ENCODE data around the gene PTMS.
A peak's percentile ranks its signal among the peaks of the same experiment; 100 is the strongest.
"Not testable (repeated sequence)": the region's sequence is repeated elsewhere in the genome, so short reads cannot be mapped to it uniquely, and the experiment has no call there.

Gene PTMS, protein sequence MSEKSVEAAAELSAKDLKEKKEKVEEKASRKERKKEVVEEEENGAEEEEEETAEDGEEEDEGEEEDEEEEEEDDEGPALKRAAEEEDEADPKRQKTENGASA

DNA sequence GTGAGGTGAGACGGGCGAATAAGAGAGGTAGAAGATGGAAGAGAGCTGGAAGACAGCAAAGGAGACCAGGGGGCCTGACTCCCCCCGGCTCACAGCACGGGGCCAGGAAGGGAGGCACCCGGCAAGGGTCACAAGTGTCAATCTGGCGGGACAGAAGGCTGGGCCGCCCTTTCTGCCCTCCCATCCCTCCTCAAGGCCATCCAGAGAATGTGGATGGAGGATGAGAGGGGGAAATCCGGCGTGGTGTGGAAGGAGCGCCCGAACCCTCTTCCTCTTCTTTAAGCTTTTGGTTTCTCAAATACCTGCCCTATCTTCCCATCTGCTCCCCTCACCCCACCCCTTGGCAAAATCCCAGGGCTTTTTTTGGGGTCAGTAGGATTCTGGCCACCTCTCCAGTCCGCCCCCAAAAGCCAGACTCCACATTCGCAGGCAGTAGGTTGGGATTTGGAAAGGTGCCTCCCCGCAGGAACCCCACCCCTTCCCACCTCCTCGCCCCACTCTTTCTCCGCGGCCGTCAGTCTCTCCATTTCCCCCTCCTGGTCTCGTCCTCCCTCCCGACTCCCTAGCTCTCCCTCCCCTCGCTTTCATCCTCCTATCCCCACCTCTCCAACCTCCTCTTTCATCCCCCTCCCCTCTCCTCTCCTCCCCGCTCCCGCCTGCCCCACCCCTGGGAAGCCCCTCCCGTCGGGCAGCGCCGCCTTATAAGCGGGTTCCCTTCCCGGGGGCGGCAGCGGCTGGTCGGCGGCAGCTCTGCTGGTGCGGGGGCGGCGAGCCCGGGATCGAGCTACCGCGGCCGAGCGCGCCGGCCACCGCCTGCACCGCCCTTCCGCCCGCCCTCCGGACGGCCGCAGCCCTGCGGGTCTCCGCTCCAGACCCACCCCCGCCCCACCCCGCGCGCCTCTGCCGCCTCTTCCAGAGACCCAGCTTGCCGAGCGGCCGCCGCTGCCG is at the start of gene PTMS:
Gene PTMS (plus strand): TSS at position 730 of the 948 bp plus-strand sequence. CDS start 343 bp downstream, outside the sequence.
- DNase-seq (ENCODE audit: low read depth in 1 of 2, low spot score in 1 of 2), result no peak

DNA sequence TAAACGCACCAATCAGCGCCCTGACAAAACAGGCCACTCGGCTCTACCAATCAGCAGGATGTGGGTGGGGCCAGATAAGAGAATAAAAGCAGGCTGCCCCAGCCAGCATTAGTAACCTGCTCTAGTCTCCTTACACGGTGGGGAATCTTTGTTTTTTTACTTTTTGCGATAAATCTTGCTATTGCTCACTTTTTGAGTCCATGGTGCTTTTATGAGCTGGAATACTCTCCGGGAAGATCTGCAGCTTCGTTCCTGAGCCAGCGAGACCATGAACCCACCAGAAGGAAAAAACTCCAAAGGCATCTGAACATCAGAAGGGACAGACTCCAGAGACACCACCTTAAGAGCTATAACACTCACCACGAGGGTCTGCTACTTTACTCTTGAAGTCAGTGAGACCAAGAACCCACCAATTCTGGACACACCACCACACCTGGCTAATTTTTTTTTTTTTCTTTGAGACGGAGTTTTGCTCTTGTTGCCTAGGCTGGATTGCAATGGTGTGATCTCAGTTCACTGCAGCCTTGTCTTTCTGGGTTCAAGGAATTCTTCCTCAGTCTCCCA is 49.2 kb upstream of the PTMS start:
- DNase-seq (ENCODE audit: low read depth in 1 of 2, low spot score in 1 of 2), result no peak

DNA sequence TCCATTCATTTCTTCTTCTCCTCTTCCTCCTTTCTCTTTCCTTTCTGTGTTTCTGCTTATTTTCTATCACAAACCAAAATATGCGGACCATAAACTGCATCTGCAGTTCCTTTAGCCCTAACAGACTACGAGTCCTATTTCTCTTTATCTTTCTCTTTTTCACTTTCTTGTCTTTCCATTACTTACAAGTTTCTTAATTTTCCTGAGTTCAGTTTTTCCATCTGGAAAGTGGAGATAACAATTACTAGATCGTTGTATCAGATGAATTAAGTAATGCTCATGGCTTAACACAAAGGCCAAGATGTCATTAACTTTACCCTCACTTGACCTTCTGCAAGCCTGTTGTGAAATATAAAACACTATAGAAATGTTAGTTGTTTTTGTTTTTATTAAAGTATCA is 43.3 kb upstream of the PTMS start:
- no peak for DNase-seq (ENCODE audit: low read depth in 1 of 2, low spot score in 1 of 2)

DNA sequence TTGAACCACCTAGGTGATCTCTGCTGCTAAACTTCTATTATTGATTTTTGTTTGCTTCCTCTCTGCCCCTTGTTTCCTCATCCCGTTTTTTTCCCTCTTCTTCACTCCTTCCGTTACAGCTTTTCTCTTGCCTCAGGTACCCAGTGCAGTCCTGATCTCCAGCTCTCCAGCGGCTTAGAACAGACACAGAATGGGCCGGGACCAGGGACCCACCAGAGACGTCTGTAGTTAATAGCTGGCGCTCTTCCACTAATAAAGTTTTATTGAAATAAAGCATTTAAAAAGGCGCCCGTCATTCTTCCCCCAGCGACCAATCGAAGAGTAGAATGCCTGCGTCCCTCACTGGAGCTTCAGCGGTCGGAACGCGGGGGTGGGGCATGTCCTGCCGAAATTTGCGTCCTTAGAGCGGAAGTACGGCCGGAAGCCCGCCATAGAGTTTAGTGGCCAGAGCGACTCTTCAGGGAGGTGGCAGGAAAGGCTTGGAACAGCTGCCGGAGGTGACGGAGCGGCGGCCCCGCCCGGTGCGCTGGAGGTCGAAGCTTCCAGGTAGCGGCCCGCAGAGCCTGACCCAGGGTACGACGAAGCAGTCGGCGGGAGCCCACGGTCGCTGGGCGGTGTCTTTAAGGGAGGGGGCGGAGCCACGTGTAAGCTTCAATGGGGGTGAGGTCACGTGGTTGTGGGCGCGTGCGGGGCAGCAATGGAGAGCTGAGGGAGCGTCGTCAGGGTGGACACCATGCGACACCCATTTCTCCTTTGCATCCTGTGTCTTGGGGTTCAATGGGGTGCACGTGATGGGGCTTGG is 42.4 kb upstream of the PTMS start, which contains the start of gene COPS7A:
Gene COPS7A (plus strand): TSS at position 440 of the 802 bp plus-strand sequence. CDS start 611 bp downstream, outside the sequence.
- DNase-seq (ENCODE audit: low read depth in 1 of 2, low spot score in 1 of 2), result peak; percentile 82 to 96

DNA sequence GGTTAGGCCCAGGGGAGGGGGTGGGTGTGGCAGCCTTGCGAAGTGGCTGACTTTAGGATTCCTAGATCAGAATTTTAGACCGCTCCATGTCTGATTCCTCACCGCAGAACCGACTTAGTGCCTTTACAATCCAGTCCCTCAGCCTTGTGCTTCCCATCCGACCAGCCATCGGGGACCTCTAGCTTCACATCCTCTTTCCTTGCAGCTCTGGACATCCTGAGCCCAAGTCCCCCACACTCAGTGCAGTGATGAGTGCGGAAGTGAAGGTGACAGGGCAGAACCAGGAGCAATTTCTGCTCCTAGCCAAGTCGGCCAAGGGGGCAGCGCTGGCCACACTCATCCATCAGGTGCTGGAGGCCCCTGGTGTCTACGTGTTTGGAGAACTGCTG is 41.8 kb upstream of the PTMS start:
- DNase-seq (ENCODE audit: low read depth in 1 of 2, low spot score in 1 of 2), result no peak

DNA sequence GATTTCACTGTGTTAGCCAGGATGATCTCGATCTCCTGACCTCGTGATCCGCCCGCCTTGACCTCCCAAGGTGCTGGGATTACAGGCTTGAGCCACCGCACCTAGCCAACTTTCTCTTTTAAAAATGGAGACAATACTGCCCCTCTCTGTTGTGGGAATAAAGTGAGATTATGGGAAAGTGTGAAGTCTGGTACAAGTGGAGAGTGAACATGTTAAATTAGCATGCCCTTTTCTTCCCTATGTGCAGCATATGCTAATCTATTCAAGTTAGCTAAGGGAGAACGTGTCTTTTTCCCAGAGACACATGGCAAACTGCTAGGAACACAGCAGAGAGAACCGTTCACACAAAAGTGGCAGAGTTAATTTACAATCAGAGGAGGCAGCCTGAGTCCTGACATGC is 40.8 kb upstream of the PTMS start:
- DNase-seq (ENCODE audit: low read depth in 1 of 2, low spot score in 1 of 2), result no peak

DNA sequence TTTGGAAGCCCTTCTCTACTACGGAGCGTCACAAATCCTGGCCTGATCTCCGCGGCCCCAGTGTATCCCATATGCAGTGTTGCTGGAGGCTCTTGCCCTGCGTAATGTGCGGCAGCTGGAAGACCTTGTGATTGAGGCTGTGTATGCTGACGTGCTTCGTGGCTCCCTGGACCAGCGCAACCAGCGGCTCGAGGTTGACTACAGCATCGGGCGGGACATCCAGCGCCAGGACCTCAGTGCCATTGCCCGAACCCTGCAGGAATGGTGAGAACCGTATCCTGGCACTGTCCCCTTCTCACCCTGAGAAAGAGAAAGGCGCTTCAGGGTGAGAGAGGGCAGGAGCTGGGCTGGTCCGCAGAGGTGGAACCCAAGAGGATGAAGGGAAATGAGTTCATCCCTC is 37.0 kb upstream of the PTMS start:
- no peak for DNase-seq (ENCODE audit: low read depth in 1 of 2, low spot score in 1 of 2)

DNA sequence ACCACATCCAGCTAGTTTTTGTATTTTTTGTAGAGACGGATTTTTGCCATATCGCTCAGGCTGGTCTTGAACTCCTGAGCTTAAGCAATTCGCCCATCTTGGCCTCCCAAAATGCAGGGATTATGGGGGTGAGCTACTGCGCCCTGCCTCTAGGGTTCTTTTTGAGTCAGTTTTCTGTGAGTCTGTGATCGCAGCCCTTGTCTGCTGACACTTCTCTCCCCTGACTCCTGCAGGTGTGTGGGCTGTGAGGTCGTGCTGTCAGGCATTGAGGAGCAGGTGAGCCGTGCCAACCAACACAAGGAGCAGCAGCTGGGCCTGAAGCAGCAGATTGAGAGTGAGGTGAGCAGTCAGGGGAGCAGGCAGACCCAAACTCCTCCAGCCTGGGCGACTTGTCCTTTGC is 36.0 kb upstream of the PTMS start:
- DNase-seq (ENCODE audit: low read depth in 1 of 2, low spot score in 1 of 2), result no peak

DNA sequence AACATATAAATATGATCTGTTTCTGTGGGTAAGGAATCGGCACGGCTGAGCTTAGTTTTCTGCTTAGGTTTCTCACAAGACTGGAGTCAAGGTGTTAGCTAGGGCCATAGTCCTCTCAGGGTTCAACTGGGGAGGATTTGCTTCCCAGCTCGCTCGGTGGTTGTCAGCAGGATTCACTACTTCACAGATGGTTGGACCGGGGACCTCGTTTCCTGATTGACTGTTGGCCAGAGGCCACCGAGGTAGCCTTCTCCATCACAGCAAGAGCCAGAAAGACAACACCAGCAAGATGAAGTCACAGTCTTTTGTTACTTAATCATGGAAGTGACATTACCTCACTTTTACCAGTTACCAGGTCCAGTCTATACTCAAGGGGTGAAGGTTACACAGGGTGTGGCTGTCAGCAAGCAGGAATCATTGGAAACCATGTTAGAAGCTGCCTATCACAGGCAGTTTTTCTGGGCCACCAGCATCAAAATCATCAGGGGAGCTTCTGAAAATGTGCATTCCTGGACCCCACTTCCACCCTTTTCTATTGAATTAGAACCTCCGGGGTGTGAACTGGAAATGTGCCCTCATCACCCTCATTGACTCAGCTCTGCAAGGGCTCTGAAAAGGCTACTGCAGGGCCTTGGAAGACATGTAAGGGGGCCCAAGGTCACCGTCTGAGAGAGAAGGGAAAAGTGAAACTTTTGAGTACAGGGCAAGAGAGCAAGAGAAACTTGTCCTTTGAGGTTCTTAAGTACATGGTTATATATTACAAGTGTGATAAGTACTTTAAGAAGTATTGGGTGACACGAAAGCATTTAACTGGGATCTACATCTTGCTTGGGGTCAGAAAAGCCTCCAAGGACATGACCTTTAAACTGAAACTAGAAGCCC is 31.4 kb upstream of the PTMS start:
- no peak for DNase-seq (ENCODE audit: low read depth in 1 of 2, low spot score in 1 of 2)

DNA sequence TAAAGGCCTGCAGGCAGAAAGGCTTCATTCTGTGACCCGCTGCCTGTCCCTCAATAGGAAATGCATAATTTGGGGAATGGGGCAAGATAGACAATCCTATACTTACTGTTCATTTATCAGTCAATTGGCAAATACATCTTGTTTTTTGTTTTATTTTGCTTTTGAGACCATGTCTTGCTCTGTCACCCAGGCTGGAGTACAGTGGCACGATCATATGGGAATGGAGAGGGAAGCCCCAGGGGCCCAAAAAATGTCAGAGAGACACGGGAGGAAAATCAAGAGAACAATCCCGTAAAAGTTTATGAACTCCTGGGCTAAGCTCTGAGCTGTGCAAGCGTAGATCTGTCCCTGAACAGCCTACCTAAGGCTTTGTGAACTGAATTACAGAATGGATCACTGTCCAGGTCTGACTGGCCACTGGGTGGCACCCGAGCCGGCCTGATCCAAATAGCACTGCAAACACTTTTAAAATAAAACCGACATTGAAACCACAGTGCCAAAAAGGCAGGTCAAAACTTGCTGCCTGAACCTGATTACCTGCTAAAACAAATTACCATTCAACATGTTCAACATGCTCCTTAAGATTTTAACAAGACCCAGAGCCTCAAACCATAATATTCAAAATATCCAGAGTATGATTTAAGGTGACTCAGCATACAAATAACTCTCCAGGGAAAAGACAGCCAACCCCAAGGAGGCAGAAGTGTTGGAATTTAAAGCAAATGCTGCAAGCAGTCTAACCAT is 30.5 kb upstream of the PTMS start:
- DNase-seq (ENCODE audit: low read depth in 1 of 2, low spot score in 1 of 2), result no peak

DNA sequence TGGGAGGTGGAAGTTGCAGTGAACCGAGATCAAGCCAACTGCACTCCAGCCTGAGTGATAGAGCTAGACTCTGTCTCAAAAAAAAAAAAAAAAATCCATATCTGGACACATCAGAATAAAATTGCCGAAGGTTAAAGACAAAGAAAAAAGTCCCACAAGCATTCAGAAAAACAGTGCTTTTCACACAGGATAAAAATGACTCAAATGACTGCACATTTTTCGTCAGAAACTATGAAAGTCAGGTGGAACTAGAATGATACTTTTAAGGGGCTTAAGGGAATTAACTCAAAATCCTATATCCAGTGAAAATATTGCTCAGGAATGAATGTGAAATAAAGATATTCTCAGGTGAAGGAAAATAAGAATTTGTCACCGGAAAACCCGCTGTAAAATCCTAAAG is 29.4 kb upstream of the PTMS start:
- no peak for DNase-seq (ENCODE audit: low read depth in 1 of 2, low spot score in 1 of 2)

DNA sequence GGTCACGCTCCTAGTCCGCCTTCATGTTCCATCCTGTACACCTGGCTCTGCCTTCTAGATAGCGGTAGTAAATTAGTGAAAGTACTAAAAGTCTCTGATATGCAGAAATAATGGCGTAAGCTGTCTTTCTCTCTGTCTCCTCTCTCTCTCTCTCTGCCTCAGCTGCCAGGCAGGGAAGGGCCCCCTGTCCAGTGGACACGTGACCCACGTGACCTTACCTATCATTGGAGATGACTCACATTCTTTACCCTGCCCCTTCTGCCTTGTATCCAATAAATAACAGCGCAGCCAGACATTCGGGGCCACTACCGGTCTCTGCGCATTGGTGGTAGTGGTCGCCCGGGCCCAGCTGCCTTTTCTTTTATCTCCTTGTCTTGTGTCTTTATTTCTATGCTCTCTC is 24.1 kb upstream of the PTMS start:
- not testable (repeated sequence) for DNase-seq (ENCODE audit: low read depth in 1 of 2, low spot score in 1 of 2)

DNA sequence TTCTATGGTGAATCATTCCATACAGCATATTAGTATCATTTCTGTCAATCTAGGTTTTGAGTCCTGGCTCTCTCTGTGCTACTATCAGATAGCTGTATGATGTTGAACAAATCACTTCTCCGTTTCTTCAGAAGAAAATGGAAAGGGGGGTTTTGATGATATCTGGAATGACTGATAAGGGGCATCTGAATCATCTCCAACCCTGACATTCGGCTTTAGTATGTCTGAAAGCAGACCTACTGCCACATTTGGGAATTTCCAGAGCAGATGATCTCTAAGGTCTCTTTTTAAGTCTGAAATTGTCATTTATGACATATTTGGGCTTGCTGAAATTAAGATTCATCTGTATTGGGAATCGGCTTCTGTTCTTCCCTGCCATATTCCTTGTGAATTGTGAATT is 23.3 kb upstream of the PTMS start:
- DNase-seq (ENCODE audit: low read depth in 1 of 2, low spot score in 1 of 2), result no peak

DNA sequence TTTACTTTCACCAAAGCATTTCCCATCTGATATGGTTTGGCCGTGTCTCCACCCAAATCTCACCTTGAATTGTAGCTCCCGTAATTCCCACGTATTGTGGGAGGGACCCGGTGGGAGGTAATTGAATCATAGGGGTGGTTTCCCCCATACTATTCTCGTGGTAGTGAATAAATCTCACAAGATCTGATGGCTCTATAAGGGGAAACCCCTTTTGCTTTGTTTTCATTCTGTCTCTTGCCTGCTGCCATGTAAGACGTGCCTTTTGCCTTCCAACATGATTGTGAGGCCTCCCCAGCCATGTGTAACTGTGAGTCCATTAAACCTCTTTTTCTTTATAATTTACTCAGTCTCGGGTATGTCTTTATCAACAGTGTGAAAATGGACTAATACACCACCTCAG is 22.9 kb upstream of the PTMS start:
- not testable (repeated sequence) for DNase-seq (ENCODE audit: low read depth in 1 of 2, low spot score in 1 of 2)

DNA sequence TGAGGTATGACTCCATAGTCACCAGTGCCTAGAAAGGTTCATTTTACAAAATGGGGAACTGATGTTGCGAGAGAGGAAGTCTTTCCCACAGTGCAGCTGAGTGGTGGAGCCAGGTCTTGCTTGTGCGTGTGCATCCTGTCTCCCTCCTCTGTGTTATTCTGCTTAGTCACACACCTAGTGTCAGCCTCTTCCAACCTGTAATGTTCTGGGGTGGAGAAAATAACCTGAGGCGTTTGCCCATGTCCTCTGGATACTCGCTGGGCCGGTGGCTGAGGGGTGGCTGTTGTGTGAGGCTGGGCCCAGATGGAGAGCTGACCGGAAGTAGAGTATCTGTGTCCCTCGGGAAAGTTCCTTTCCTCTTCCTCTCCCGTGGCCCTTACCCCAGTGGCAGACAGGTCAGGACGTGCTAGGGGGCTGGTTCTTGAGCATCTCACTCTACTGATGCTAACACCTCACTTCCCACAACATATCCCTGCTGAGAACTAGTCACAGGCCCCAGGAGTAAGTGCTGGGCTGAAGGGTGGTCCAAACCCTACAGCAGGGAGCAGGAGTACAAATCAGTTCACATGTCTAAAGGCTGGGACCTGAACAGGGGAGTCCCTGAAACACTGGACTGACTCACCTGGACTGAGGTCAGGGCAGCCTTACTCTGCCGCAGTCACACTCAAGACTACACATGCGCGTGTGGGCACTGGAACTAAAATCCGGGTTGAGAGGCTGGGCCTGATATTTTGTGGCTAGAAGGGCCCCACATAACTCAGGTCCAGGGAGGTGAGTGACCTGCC is 20.2 kb upstream of the PTMS start:
- no peak for DNase-seq (ENCODE audit: low read depth in 1 of 2, low spot score in 1 of 2)

DNA sequence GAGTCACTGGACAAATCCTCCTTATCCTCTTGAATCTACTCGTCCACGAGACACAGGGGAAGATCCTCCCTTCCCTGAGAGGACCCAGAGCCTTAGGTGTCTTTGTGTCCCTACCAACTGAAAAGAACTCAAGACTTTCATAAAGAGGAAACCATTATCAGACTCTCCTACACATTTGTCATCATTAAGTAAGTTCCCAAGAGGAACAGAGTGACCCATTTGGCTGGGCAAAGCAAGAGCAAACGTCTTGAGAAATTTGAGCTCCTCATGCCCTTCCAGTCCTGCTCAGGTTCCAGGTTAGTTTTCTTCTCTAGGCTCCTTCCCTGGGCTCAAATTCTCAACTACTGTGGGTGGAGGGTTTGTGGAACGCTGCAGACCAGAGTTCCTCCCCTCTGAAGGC is 18.9 kb upstream of the PTMS start:
- DNase-seq (ENCODE audit: low read depth in 1 of 2, low spot score in 1 of 2), result no peak

DNA sequence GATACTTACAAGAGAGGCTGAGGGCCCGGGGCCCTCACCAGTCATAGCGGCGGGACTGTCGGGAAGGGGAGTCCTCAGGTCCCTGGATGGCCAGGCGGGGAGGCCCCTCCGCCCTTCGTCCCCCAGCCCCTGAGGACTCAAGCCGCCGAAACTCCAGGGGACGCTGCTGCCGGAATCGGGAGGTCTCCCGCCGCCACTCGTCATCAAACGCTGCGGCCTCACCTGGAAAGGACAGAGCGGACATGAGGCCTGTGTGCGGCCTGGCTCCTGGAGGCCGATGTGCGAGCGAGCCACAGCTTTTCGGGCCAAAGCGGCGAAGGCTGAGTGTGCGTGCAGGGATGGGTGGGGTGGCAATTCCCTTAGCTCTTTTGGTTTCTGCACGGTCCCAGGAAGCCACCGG is 17.4 kb upstream of the PTMS start:
- DNase-seq (ENCODE audit: low read depth in 1 of 2, low spot score in 1 of 2), result no peak

DNA sequence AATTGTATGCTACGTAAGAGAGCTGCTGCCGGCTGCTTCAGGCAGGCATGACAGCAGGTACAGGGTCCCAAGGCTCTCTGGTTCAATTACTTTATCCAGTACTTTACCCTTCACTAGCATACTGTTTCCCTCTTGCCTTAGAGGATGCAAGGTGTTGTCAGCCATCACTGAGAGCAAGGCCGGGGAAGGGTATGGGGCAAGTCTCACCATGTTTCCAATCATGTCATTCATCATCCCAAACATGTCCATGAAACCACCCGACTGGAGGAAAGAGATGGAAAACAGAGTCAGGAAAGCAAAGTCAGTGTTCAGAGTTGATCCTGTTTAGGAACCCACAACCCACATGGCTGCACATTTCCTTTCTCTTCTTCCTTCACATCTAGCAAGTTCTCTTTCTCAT is 15.7 kb upstream of the PTMS start:
- no peak for DNase-seq (ENCODE audit: low read depth in 1 of 2, low spot score in 1 of 2)

DNA sequence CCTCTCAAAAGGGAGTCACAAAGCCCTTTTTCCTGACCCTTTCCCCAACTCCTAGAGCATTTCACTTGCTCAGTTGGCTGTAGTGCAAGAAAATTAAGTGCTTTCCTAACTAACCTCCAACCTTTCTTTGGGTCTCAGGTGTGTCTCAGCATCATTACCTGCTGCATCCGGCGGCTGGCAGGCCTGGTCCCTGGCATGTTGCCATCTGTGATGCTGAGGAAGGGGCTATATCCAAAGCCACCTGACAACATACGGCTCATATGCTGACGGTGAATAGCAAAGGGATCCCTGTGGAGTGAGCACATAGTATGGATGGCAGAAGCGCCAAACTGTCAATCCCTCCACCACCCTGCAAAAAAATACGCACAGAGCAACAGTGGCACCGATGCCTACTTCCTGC is 14.4 kb upstream of the PTMS start:
- no peak for DNase-seq (ENCODE audit: low read depth in 1 of 2, low spot score in 1 of 2)
